ENCODE data around the gene NUTM2B.
"Not testable (repeated sequence)": the region's sequence is repeated elsewhere in the genome, so short reads cannot be mapped to it uniquely, and the experiment has no call there.

- TF ChIP-seq NR2C1 (IDR thresholded peaks at IDR 0.05); NR2C1 (tag; IDR thresholded peaks at IDR 0.05); THAP7 (CRISPR knock-in tag; IDR thresholded peaks at IDR 0.05); TCF3 (CRISPR knock-in tag; IDR thresholded peaks at IDR 0.05); HMG20B (CRISPR knock-in tag; IDR thresholded peaks at IDR 0.05); ZKSCAN1 (IDR thresholded peaks at IDR 0.05; ENCODE audit: low read depth, low read length); RFX7 (CRISPR knock-in tag; IDR thresholded peaks at IDR 0.05); EP300 (IDR thresholded peaks at IDR 0.05; ENCODE audit: low read length); RAD21 (CRISPR knock-in tag; conservative IDR thresholded peaks at IDR 0.05 in 1 of 2, IDR thresholded peaks at IDR 0.05 in 1 of 2); KLF16 (IDR thresholded peaks at IDR 0.05); LARP7 (IDR thresholded peaks at IDR 0.05): not testable (repeated sequence)
Observed at GRCh38 chr10:79700381-79700944, 2.6 kb upstream of the NUTM2B start.
